ENCODE measurements around the gene GPR65. TPM values are rescaled to one million over a fixed set of nuclear protein-coding genes. Genes with fewer than 3 reads are reported as not detected.

GPR65 gene
- total and polyA plus RNA-seq, 8 donors: 0.54 to 11.1 (median 0.76) TPM

DNA sequence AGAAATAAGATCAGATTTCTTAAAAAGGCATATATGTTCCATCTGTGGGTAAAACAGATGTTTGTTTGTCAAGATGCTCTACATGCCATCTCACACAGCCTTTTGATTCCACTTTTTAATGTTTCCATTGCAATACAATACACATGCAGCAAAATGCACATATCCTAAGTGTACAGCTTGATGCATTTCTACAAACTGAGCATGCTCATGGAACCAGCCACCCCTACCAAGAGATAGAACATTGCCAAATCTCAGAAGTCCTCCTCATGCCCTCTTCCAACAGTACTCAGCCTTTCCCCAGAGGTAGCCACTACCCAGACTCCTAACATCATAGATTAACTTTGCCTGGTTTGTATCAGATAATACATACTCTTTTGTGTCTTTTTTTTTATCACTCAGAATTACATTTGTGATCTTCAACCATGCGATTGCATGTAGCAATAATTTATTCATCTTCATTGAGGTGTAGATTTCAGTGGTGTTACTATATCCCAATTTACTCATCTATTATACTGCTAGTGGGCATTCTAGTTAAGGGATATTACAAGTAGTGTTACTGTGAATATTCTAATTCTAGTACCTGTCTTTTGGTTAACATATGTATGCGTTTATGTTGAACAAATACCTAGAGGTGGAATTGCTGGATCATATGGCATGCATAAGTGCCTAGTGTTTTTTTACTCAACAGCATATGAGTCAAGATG, 3.3 kb downstream of the GPR65 start:
- no peaks in the 10 kb centered on the region for H3K36me3 ChIP-seq
- H3K4me1 ChIP-seq: peaks cover 0 to 55% of the 10 kb centered on the region in 2 donors
- TF ChIP-seq, protein P1, sequence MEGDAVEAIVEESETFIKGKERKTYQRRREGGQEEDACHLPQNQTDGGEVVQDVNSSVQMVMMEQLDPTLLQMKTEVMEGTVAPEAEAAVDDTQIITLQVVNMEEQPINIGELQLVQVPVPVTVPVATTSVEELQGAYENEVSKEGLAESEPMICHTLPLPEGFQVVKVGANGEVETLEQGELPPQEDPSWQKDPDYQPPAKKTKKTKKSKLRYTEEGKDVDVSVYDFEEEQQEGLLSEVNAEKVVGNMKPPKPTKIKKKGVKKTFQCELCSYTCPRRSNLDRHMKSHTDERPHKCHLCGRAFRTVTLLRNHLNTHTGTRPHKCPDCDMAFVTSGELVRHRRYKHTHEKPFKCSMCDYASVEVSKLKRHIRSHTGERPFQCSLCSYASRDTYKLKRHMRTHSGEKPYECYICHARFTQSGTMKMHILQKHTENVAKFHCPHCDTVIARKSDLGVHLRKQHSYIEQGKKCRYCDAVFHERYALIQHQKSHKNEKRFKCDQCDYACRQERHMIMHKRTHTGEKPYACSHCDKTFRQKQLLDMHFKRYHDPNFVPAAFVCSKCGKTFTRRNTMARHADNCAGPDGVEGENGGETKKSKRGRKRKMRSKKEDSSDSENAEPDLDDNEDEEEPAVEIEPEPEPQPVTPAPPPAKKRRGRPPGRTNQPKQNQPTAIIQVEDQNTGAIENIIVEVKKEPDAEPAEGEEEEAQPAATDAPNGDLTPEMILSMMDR (IDR thresholded peaks at IDR 0.05): no peak
- no peaks in the 10 kb centered on the region for H3K9me3 ChIP-seq
- peak overlapping the region in 1 of 2 donors; percentile 16 for H3K4me3 ChIP-seq
- no peaks in the 10 kb centered on the region for H3K27me3 ChIP-seq
- H3K27ac ChIP-seq: no peak overlapping the region
- intact Hi-C loops (cut with DNase I): no loop called here
- ATAC-seq (no peak), DNase-seq (no peak)

DNA sequence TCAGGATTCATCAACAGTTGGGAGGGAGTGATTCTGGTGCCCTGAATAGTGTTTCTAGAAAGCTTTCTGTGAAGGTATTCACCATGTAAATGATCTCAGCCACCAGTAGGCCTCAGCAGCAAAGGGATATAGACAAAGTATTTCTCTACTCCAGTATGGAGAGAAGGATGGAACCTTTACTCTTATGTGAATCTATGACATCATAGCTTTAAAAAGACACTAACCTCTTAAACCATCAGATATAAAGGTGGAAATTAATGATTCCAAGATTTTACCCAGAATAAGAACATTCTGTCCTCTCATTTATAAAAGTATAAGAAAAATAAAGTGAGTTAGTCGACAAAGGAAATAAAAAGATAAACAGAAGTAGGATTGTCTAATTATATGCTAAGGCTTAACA, 4.6 kb downstream of the GPR65 start:
- H3K27me3 ChIP-seq: no peaks in the 10 kb centered on the region
- H3K9me3 ChIP-seq: no peaks in the 10 kb centered on the region
- DNase-seq: no peak
- ATAC-seq: no peak
- intact Hi-C loops (cut with DNase I): no loop called here
- no peak overlapping the region for H3K4me3 ChIP-seq
- no peak overlapping the region for H3K27ac ChIP-seq
- H3K36me3 ChIP-seq: no peaks in the 10 kb centered on the region
- TF ChIP-seq, protein P1 (IDR thresholded peaks at IDR 0.05): no peak
- H3K4me1 ChIP-seq: peaks cover 3 to 66% of the 10 kb centered on the region in 2 donors

DNA sequence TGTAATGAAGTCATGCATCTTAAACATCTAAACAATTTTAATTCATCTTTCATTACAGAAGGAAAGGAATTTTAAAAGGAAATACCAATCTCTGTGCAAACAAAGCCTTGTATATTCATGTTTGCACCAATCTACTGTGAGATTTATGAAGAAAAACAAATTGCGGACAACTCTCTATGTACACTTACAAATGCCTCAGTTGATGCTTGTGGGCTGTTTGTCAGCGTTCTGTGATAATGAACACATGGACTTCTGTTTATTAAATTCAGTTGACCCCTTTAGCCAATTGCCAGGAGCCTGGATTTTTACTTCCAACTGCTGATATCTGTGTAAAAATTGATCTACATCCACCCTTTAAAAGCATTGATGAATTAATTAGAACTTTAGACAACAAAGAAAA, 5.4 kb downstream of the GPR65 start:
- TF ChIP-seq, protein P1 (IDR thresholded peaks at IDR 0.05): no peak
- Histone ChIP-seq H3K4me3 (no peak overlapping the region), H3K9me3 (no peaks in the 10 kb centered on the region), H3K36me3 (no peaks in the 10 kb centered on the region), H3K27ac (no peak overlapping the region), H3K27me3 (no peaks in the 10 kb centered on the region), H3K4me1 (peaks cover 3 to 66% of the 10 kb centered on the region in 2 donors)
- ATAC-seq (no peak), DNase-seq (no peak)
- intact Hi-C loops (cut with DNase I): loop anchor here in 1 of 2 donors (10.0 kb wide), 1 partner anchor 154 kb away; no protein-coding TSS in a partner anchor

DNA sequence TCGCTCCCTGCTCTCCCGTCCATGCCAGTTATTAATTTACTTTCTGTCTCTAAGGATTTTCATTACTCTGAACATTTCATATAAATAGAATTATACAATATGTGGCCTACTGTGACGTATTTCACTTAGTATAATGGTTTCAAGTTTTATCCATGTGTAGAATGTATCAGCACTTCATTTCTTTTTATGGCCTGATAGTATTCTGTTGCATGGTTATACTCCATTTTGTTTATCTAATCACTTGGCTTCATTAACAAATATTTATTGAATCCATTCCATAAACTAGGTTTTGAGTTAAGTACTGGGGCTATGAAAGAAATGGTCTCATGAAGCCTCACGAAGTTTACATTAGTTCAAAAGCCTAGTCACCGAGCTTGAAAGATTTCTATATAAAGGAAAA, 7.6 kb downstream of the GPR65 start:
- H3K27me3 ChIP-seq: no peaks in the 10 kb centered on the region
- ATAC-seq (no peak), DNase-seq (peak in 2 of 4 donors; percentile 26 to 56)
- H3K4me1 ChIP-seq: peaks cover 3 to 57% of the 10 kb centered on the region in 2 donors
- no peak overlapping the region for H3K27ac ChIP-seq
- no peak overlapping the region for H3K4me3 ChIP-seq
- H3K36me3 ChIP-seq: peaks cover 0 to 3% of the 10 kb centered on the region in 2 donors
- intact Hi-C loops (cut with DNase I): loop anchor here in 1 of 2 donors (10.0 kb wide), 1 partner anchor 152 kb away; no protein-coding TSS in a partner anchor
- TF ChIP-seq, protein P1 (IDR thresholded peaks at IDR 0.05): no peak
- no peaks in the 10 kb centered on the region for H3K9me3 ChIP-seq

DNA sequence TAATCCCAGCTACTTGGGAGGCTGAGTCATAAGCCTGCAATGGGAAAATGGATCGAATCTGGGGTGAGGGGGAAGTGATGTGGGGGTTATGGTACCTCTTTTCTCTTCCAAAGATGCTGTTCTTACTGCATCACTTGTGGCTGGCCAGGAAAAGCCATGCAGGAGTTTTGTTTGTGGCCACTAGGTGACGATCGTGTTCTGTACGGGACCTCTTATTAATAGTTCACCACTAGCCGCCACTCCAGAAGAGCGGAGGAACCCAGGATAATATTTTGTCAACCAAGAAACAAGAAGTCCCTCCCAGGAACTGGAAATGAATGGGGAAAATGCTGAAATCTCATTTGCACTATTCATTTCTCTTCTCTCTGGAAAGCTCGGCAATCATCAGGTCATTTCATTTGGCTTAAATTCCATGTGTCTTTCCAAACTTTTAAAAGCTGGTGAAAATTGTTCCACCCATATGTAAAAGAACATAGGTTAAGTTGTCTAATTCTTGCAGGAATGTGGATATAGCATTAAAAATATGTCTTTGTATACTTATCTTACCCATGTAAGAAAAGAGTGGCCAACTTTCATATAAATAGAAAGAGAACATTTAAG, 8.9 kb downstream of the GPR65 start:
- H3K27me3 ChIP-seq: no peaks in the 10 kb centered on the region
- DNase-seq: peak; percentile 24 to 79 (median 60)
- peaks cover 3 to 47% of the 10 kb centered on the region in 2 donors for H3K4me1 ChIP-seq
- intact Hi-C loops (cut with DNase I): loop anchor here in 1 of 2 donors (10.0 kb wide), 1 partner anchor 151 kb away; no protein-coding TSS in a partner anchor
- TF ChIP-seq, protein P1 (IDR thresholded peaks at IDR 0.05): peak; percentile 86 to 96
- no peaks in the 10 kb centered on the region for H3K9me3 ChIP-seq
- no peak overlapping the region for H3K27ac ChIP-seq
- no peak overlapping the region for H3K4me3 ChIP-seq
- peak; percentile 99 for ATAC-seq
- H3K36me3 ChIP-seq: peaks cover 0 to 3% of the 10 kb centered on the region in 2 donors
